NCI-H1105 treated with DMSO at 0.1 percent for 48 hours (cell line): ENCODE data around the gene CEACAM20.
A peak's percentile ranks its signal among the peaks of the same experiment; 100 is the strongest.
"Not testable (repeated sequence)": the region's sequence is repeated elsewhere in the genome, so short reads cannot be mapped to it uniquely, and the experiment has no call there.

Experiments
- DNase-seq: peaks from one replicate; lab custom pipeline; 2025; lab: John Stamatoyannopoulos, UW

The CEACAM20 gene

DNA sequence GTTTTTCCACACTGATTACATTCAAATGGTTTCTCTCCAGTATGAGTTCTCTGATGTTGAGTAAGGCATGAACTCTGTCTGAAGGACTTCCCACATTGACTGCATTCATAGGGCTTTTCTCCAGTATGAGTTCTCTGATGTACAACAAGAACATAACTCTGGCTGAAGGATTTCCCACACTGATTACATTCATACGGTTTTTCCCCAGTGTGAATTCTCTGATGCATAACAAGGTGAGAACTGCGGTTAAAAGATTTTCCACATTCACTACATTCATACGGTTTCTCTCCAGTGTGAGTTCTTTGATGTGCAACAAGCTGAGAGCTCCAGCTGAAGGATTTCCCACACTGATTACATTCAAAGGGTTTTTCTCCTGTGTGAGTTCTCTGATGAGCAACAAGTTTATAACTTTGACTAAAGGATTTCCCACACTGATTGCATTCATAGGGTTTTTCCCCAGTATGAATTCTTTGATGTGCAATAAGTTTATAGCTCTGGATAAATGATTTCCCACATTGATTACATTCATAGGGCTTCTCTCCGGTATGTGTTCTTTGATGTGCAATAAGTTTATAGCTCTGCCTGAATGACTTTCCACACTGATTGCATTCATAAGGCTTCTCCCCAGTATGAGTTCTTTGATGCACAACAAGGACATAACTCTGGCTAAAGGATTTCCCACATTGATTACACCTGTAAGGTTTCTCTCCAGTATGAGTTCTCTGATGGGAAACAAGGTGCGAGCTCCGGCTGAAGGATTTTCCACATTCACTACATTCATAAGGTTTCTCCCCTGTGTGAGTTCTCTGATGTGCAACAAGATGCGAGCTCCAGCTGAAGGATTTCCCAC, 52.7 kb downstream of the CEACAM20 start:
- DNase-seq, result peak; percentile 27

DNA sequence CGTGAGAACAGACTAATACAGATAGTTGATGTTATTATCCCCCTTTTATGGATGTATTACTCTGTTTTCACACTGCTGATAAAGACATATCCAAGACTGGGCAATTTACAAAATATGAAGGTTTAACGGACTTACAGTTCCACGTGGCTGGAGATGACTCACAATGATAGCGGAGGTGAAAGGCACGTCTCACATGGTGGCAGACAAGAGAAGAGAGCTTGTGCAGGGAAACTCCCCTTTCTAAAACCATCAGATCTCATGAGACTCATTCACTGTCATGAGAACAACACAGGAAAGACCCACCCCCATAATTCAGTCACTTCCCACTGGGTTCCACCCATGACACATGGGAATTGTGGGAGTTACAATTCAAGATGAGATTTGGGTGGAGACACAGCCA, 60.7 kb downstream of the CEACAM20 start:
- not testable (repeated sequence) for DNase-seq

GRCh38 chr19:44462600-44463286, 66.7 kb downstream of the CEACAM20 start:
- DNase-seq, result not testable (repeated sequence)
